ENCODE data around the gene AKR7A3.
"Not testable (repeated sequence)": the region's sequence is repeated elsewhere in the genome, so short reads cannot be mapped to it uniquely, and the experiment has no call there.

Gene AKR7A3

DNA sequence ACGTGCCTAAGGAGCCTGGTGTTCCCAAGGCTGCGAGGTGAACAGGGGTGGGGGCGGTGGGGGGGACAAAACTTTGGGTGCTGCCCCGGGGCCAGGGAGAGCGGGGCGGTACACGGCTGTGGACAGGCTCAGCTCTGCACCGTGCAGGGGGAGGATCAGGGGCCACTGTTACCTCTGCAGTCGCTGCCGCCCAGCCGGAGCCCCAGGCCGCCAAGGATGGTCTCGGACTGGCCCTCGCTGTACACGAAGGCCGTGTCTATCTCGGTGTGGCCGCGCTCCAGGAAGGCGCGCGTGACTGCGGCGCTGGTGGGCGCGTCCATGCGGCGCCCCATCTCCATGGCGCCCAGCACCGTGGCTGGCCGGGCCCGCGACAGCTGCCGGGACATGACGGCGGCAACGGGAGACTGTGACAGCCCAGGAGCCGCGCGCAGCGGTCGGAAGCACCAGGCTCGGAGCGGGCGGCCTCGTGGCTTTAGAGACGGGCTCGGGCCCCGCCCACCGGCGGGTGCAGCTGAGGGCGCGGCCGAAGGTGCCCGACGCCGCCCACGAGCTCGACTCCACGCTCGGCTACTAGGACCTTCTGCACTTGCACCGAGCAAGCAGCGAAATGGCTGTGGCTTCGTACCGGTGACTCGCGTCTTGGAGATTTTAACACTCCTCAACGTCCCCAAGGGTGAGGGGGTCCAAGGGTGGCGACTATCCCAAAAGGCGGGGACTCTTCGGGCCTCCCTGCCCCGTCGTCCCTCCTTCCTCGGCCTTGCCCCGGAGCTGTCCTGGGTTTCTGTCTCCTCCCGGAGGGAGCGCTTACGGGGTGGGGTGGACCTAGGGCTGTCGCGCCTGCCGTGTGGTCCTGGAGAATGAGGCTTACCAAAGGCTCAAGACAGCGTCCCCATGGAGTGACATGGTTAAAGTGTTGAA, at the start of gene AKR7A3:
Gene AKR7A3 (minus strand): TSS at position 447 of the 918 bp plus-strand sequence. CDS start 61 bp downstream, at position 386.
- not testable (repeated sequence) for DNase-seq (ENCODE audit: insufficient read length, low spot score); FAIRE-seq

DNA sequence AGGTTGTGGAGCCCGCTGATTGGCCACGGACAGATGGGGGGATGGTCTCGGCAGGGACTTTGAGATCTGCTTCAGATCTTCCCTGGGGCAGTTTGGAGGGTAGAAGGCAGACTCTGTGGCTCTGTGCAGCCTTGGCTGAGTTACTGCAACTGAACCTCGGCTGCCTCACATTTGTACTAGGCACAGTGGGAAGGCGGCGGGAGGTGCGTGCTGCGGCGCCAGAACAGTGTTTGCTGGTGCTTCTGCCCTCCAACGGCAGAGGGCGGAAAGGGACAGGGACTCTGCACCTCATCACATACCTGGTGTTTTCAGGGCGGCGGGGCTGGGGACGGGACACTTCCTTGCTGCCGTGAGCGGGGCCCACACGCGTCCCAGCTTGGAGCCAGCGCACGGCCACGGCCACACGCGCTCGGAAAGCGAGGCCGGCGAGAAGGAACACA, 49.8 kb upstream of the AKR7A3 start:
- FAIRE-seq, result no peak
- DNase-seq (ENCODE audit: insufficient read length, low spot score), result no peak

DNA sequence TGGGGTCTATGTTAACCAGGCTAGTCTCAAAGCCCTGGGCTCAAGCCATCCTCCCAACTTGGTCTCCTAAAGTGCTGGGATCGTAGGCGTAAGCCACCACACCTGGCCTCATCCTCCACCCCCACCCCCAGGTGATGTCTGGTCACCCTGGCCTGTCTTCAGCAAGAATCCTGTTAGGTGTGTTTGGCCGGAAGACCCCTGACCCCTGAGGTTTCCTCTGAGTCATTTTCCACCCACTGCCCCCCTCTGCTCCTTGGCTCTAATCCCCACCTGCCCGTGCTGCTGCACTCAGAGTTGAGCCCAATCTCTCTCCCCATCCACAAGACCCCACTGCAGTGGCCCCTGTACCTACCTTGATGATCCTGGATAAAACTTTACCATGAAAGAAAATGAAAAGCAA, 48.7 kb upstream of the AKR7A3 start:
- no peak for DNase-seq (ENCODE audit: insufficient read length, low spot score)
- no peak for FAIRE-seq

DNA sequence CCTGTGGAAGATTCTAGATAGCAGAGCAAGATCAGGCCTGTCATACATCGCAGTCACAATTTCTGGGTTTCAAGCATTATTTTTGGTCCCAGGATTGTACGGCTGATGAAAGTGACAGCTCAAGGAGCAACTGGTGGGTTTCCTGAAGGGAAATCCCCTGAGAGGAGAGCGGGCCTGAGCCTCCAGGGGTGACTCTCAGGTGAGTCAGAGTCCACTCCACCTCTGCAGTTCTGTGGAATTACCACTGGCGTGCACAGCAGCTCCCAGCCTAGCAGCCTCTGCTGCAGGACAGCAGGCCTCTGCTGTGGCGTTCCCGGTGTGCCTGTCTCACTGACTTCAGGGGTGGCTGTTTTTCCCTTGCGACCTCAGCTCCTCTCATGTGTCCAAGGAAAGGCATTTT, 48.0 kb upstream of the AKR7A3 start:
- FAIRE-seq (no peak), DNase-seq (ENCODE audit: insufficient read length, low spot score) (no peak)

DNA sequence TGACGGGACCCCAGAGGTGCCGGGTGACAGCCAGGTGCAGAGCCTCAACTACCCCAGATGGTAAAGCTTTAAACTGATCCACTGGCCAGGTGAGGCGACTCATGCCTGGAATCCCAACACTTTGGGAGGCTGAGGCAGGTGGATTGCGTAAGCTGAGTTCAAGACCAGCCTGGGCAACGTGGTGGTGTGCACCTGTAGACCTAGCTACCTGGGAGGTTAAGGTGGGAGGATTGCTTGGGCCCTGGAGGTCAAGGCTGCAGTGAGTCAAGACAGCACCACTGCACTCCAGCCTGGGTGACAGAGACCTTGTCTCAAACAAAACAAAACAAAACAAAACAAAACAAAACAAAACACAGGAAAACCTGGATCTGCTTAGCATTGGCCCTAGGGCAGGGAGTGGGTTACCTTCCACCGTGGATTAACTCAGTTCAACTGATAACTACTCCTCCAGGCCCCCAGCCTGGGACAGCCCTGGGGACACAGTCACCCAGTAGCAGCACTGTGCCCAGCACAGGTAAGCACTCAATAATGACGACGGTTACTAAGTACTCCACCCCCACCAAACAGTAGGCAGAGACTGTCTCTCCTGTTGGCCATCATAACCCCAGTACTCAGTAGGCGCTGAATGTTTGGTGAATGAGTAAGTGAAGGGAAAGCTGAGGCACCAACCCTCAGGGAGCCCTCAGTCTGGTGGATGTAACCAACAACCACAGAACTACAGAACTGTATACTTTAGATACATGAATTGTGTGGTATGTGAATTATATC, 45.2 kb upstream of the AKR7A3 start:
- no peak for FAIRE-seq
- DNase-seq (ENCODE audit: insufficient read length, low spot score), result no peak

DNA sequence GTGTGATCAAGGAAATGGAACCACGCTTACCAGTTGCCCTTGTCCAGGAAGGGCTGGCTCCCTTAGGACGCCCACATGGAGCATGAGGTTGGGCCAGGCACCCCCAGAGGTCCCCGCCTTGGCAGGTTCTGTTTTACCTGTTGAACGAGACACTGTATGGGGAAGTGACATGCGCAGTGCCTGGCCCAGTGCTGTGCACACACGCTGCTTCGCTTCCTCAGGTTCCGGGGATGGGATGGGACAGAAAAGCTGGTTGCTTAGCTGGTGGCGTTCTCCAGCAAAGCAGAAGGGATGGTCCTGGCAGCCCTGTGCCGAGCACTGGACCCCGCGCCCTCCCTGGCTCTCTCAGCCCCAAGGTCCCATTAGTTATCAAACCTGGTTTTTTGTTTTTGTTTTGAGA, 44.3 kb upstream of the AKR7A3 start:
- DNase-seq (ENCODE audit: insufficient read length, low spot score) (no peak), FAIRE-seq (no peak)

DNA sequence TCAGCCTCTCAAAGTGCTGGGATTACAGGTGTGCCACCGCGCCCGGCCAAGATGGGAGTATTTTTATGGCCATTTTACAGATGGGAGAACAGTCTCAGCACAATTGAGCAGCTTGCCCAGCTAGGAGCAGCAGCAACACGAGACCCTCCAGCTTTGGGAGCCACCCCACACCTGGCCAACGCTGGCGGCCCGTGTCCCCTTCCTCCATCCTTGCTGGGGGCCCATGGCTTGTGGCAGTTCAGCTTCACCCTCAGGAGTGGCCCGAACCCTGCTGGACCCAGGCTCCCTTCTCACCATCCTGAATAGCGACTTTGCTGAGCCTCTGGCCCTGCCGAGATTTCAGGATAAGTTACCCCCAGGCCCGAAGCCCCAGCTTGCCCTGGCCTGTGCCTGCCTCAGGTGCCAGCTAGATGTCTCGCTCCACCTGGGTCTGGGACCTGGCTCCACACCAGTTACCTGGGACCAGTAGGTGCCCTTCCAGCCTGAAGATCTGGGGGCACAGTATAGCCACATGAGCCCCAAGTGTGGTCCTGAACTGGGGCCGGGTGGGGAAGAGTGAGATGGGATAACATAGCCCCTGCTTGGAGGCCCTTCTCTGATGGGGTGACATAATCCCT, 42.8 kb upstream of the AKR7A3 start:
- no peak for DNase-seq (ENCODE audit: insufficient read length, low spot score)
- FAIRE-seq, result no peak

DNA sequence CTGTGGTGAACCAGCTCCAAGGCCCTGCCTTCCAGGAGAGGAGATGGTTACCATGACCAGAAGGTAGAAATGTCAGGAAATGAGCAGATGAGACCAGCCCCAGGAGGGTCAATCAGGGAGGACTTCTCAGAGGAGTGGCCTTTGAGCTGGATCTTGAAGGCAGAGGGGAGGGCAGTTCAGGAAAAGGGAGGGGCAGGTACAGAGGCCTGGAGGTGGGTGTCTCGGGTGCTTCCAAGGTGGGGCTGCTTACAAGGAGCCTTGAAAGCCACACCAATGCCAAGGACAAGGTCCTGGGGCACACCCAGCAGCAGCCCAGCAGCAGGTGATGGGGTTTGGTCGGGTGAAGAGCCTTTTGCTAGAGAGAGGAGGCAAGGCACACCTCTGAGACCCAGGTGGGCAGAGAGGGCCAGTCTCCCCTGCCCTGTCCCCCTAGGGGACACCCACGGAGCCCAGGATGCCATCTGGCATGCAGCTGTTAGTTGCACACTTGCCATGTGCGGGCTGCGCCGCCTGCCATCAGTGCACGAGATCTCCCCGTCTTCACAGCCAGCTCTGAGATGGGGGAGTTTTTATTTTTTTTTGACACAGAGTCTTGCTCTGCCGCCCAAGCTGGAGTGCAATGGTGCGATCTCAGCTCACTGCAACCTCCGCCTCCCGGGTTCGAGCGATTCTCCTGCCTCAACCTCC, 42.0 kb upstream of the AKR7A3 start:
- FAIRE-seq, result no peak
- no peak for DNase-seq (ENCODE audit: insufficient read length, low spot score)

DNA sequence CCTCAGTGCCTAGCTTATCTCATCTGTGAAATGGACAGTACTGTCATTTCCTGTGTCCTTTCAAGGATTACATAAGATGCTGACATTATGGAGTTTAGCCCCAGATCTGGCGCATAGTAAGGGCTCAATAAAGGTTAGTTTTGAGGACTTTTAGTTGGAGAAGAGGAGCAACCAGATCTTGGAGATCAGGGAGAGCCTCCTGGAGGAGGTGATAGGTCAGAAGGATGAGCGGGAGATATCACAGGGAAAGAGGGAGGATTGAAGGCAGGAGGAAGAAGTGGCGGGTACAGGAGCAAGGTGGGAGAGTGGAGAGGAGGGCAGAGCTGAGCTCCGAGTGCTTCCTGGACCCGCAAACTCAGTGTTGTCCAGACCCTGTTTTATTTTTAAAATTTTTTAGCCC, 41.0 kb upstream of the AKR7A3 start:
- FAIRE-seq (no peak), DNase-seq (ENCODE audit: insufficient read length, low spot score) (no peak)

DNA sequence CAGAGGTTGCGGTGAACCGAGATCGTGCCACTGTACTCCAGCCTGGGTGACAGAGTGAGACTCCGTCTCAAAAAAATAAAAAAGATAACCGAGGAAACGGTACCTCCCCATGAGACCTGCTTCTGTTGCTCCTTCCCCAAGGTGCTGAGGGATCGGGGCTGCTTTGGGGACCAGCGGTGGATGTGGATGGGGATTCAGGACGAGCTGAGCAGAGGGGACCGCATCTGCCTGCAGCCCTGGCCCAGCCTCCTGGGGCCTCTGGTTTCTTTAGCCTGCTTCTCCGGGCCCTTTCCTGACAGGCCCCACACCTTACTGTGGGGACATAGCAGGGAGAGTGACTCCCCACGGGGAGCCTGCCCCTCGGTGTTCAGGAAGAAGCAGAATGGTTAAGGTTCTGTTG, 40.6 kb upstream of the AKR7A3 start:
- FAIRE-seq, result no peak
- no peak for DNase-seq (ENCODE audit: insufficient read length, low spot score)

DNA sequence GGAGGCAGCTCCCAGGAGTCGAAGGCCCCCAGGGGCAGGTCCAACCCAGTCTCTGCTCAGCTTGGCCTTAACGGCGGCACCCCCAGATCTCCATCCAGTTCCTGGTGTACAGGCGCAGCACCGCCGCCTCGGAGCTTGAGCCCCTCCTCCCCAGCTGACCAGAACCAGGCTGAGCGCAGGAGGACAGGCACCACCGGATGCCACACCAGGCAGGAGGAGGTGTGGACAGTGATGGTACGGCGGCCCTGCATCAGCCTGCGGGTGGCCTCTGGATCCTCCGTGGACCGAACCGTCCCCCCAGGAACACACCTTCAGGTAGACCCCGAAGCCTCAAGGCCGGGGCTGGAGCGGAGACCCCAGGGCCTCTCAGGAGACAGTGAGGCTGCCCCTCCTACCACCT, 39.9 kb upstream of the AKR7A3 start:
- FAIRE-seq, result no peak
- DNase-seq (ENCODE audit: insufficient read length, low spot score), result no peak

DNA sequence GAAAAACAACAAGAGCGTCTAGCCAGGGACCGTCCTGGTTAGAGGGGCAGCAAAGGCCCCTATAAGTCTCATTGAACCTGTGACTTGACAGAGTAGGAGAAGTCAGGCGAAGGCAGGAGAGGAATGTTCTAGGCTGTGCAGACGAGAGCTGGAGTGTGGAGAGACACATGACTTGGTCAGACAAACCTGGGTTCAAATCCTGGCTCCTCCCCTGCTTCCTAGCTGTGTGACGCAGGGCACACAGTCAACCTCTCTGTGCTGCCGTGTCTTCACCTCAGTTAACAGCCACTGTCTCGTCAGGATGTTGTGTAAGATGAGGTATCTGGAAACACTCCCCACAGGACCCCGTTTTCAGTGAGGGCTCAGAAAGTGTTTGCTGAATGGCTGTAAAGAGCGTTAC, 39.2 kb upstream of the AKR7A3 start:
- DNase-seq (ENCODE audit: insufficient read length, low spot score) (no peak), FAIRE-seq (no peak)

DNA sequence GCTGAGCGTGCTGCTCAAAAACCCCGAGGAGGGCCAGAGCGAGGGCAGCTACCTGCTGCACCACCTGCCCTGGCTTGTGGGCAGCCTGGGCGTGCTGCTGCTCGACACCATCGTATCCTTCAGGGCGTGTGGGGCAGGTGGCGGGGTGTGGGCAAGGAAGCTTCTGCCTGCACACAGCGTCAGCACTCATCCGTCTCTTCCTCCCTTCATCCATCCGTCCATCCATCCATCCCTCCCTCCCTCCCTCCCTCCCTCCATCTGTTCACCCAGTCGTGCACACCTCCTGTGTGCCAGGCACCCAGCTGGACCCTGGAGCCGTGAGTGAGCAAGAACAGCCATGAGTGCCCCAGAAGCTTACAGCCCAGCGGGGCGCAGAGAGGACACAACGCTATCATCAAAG, 38.7 kb upstream of the AKR7A3 start:
- DNase-seq (ENCODE audit: insufficient read length, low spot score) (no peak), FAIRE-seq (no peak)

DNA sequence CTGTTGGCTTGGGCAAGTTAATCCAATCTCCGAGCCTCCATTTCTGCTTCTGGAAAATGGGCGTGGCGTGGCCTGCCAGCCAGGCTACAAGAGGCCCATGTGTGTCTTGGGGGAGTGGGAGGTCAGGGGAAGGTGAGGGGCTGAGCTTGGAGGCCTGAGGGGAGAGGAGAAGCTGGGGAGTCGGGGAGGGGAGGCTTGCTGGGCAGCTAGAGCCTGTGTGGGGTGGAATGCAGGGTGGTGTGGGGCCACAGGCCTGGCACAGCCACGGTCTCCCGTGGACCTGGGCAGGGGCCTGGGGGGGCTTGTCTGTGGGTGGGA, 38.1 kb upstream of the AKR7A3 start:
- DNase-seq (ENCODE audit: insufficient read length, low spot score), result no peak
- FAIRE-seq, result no peak

DNA sequence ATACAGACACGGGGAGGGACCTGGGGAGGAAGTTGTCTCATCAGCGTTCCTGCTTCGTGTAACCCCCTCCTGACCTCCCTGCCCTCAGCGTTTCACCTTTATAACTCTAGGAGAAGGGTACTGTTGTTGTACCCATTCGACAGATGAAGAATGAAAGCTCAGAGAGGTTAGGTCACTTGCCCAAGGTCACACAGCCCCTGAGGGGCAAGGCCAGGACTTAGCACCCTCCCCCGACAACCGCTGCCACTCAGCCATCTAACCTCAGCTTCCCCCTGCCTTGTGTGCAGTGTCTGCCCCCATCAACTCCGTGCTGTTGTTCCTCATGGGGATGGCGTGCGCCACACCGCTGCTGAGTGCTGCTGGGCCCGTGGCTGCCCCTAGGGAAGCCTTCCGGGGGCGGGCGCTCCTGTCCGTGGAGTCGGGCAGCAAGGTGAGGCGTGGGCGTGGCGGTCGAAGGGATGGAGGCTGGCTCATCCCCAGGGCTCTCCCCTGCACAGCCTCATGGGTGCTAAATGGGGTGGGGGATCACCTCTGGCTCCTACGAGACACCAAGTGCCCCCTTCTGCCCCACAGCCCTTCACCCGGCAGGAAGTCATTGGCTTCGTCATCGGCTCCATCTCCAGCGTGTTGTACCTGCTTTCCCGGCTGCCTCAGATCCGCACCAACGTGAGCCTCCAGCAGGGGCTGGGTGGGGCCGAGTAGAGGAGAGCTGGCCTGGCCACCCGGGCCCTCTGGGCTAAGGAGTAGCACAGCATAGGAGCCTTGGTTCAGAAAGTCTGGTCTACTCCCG, 37.6 kb upstream of the AKR7A3 start:
- DNase-seq (ENCODE audit: insufficient read length, low spot score), result no peak
- FAIRE-seq, result no peak

DNA sequence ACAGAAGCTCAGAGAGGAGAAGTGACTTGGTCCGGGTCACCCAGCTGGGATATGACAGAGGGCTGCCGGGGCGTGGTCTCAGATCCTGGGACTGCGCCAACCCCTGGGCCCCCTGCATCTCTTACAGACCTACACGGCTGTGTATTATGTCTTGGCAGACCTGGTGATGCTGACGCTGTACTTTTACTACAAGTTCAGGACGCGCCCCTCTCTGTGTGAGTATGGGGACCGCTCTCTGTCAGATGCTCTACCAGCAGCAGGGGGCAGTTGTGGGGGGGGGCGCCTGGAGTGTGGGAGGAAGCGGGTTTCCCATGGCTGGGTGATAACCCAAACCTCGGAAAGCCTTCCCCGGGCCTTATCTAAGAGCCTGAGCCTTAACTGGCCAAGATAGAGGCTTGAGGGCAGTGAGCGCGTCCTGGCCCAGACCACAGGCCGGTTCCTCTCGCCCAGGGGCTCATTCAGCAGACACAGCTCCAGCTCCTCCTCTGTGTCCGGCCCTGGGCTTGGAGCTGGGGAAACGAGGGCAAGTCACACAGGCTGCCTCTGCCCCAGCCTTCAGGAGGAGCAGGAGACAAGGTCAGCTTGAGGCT, 36.9 kb upstream of the AKR7A3 start:
- DNase-seq (ENCODE audit: insufficient read length, low spot score) (no peak), FAIRE-seq (no peak)

DNA sequence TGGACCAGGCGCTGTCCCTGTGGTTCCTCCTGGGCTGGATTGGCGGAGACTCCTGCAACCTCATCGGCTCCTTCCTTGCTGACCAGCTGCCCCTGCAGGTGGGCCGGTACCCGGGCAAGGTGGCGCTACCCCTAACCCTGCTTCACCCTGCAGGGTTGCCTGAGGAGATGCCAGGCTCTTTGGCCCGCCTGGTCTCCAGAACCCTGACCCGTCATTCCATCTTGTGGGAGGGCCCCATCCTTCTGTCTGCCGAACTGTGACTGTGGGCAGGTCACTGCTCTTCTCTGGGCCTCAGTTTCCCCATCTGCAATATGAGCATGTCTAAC, 36.1 kb upstream of the AKR7A3 start:
- DNase-seq (ENCODE audit: insufficient read length, low spot score) (no peak), FAIRE-seq (no peak)

DNA sequence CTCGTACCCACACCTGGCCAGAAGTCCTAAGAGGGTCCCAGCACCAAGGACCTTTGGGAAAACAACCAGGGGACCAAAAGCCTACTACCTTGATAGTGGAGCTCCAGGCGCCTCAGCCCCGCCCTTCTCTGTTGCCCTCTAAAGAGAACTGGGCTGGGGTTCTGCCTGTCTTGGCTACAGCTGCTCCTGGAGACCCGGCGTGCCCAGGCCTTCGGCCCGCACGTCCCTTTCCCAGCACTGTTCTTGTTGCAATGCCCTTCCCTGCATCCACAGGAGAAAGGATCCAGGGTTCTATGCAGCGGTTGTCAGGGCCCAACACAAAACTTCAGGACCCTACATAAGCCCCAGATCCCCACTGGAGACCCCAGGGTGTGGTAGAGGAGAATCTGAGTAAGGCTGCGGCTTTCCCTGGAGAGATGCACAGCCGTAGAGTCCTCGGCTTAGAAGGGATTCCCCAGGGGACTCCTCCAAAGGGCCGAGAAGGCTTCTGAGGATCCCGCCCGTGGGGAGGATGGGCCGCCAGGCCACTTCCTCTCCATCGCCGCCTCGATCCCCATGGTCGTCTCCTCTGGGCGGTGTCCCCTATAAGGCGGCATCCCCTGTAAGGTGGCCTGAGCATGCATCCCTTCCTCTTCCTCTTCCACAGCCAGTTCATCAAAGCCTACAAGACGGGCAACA, 35.6 kb upstream of the AKR7A3 start:
- FAIRE-seq (no peak), DNase-seq (ENCODE audit: insufficient read length, low spot score) (no peak)

DNA sequence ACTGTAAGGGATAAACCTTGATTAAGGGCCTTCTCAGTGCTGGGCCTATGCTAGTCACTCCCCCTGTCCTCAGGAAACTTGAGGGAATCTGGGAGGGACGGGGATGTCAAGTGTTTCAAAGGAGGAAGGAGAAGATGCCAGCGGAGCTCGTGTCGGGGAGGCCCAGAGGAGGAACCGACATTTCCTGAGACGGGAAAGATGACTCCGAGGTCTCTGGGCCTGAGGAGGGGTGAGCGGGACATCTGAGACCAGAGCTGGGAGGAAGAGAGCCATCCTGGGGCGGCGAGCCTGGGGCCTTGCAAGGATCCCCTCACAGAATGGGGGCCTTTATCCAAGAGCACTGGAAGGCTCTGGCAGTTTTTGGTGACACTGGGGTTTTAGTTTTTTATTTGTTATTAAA, 33.9 kb upstream of the AKR7A3 start:
- no peak for FAIRE-seq

DNA sequence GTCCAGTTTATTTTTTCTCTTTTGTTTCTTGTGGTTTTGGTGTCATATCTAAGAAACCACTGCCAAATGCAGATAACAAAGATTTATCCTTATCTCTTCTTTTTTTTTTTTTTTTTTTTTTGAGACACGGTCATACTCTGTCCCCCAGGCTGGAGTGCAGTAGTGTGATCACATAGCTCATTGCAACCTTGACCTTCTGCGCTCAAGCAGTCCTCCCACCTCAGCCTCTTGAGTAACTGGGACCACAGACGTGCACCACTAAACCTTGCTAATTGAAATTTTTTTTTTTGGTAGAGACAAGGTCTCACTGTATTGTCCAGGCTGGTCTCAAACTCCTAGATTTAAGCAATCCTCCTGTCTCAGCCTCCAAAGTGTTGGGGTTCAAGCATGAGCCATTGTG, 32.5 kb upstream of the AKR7A3 start:
- DNase-seq (ENCODE audit: insufficient read length, low spot score), result no peak
- no peak for FAIRE-seq

More for the DNA sequence above, 33.9 kb upstream of the AKR7A3 start:
- DNase-seq (ENCODE audit: insufficient read length, low spot score), result no peak
